Neural progenitor cell (in vitro differentiated cells): ENCODE data around the gene ABAT.

Experiments used
- CTCF ChIP-seq: fragments of 200-600 bp; sonication (generic); IDR thresholded peaks from 2 replicates; pipeline ENCODE4 v1.5.1; 2017; ENCODE audit warnings: antibody characterized with exemption, mild to moderate bottlenecking
- EZH2 ChIP-seq: fragments of 200-600 bp; sonication (generic); IDR thresholded peaks from 2 replicates; pipeline ENCODE4 v1.6.1; 2017; ENCODE audit warnings: antibody characterized with exemption, mild to moderate bottlenecking, moderate library complexity
- EZH2phosphoT487 ChIP-seq: fragments of 200-600 bp; sonication (generic); IDR thresholded peaks from 2 replicates; pipeline ENCODE4 v1.6.1; 2017; ENCODE audit warnings: antibody characterized with exemption

DNA sequence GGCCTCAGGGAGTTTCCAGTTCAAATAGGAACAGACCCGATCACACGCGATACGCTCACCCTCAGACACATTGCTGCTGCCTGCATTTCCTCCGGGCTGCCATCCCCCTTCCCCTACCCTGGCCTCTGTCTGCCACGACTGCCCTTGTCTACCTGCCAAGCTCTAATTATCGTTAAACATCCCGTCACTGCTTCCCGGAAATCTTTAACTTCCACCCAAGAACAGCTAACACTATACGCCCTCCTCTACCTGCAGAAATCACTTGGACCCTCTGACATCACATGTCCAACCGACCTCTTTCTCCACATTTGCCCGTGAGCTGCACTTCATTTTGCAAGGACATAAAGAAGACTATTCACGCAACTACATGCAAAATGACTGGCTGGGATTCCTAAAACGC lies 40.4 kb downstream of the ABAT start:
- no peak for TF ChIP-seq CTCF
- TF ChIP-seq EZH2 = no peak
- TF ChIP-seq EZH2phosphoT487 = no peak
